K562 (cell line): ENCODE measurements around the gene LMNTD2. TPM values are rescaled to one million over a fixed set of nuclear protein-coding genes. Genes with fewer than 3 reads are reported as not detected.

Experiments used
- ATAC-seq: fragments of 200-7000 bp; cut with Tn5 transposase; 3 replicates; pipeline ENCODE4 v1.9.1; 2020; ENCODE audit warnings: moderate library complexity
- BruUV-seq: library from RNA; stranded (reverse); fragments of 400-500 nt; replicated peaks from 2 replicates; lab custom pipeline; 2021; lab: Mats Ljungman, UMichigan
- CTCF ChIA-PET: fragments of 300-600 bp; formaldehyde crosslinking; extraction: SDS; loops from one replicate; lab custom pipeline; 2021; ENCODE audit warnings: low intra/inter-chr PET ratio; lab: Yijun Ruan, JAX
- POLR2A ChIA-PET: fragments of 300-600, 350-650 bp; sonication (Branson Sonifier 250); formaldehyde crosslinking; extraction: SDS; loops from one replicate; lab custom pipeline; 2021; ENCODE audit warnings: antibody characterized with exemption, inconsistent platforms; lab: Yijun Ruan, JAX
- DNase-seq, 4 experiments: peaks; one replicate each; pipeline versions ENCODE4 v3.0.0 to v3.0.0-alpha.2; 2011 to 2018; ENCODE audit warnings: low spot score in 3 of 4, mixed read lengths in 3 of 4; ENCODE audit errors: extremely low read depth in 1 of 4
- FAIRE-seq: peaks from 2 replicates; lab custom pipeline; 2011; peaks lifted over from hg19 to GRCh38; lab: Jason Lieb, UNC
- H2AFZ ChIP-seq: 2 replicates; pipeline ENCODE4 v1.6.0; 2011; ENCODE audit warnings: low read depth, low read length, control low read depth, inconsistent platforms
- H3K27ac ChIP-seq: fragments of 200-600 bp; 3 replicates; pipeline ENCODE4 v1.8.0; 2011; ENCODE audit warnings: low read depth, mild to moderate bottlenecking, control low read depth, inconsistent platforms, low read length, moderate library complexity, mixed read lengths; ENCODE audit errors: extremely low read depth
- H3K27me3 ChIP-seq, 2 experiments: fragments of 300-600 bp in 1 of 2; 2 replicates in 1 of 2; 3 replicates in 1 of 2; pipeline versions ENCODE4 v1.6.0 to v1.8.0; 2011; ENCODE audit warnings: inconsistent platforms in 2 of 2, low read length in 2 of 2, mild to moderate bottlenecking in 1 of 2, mixed read lengths in 1 of 2, moderate library complexity in 1 of 2; ENCODE audit not compliant: control insufficient read depth in 2 of 2, insufficient read depth in 2 of 2
- H3K36me3 ChIP-seq: fragments of 300-600 bp; 3 replicates; pipeline ENCODE4 v1.8.0; 2011; ENCODE audit warnings: mild to moderate bottlenecking, low read length, inconsistent platforms; ENCODE audit not compliant: control insufficient read depth, insufficient read depth
- H3K4me1 ChIP-seq, 2 experiments: fragments of 200-600 bp in 1 of 2; replicated peaks in 1 of 2; 2 replicates in 1 of 2; 3 replicates in 1 of 2; pipeline versions ENCODE4 v1.5.1 to v1.8.0; 2011; ENCODE audit warnings: inconsistent platforms in 2 of 2, low read length in 2 of 2, mild to moderate bottlenecking in 1 of 2, mixed read lengths in 1 of 2, moderate library complexity in 1 of 2; ENCODE audit not compliant: control insufficient read depth in 2 of 2, insufficient read depth in 2 of 2
- H3K4me2 ChIP-seq: 2 replicates; pipeline ENCODE4 v1.6.1; 2011; ENCODE audit warnings: low read length, control low read depth, inconsistent platforms, mixed read lengths; ENCODE audit not compliant: insufficient read depth
- H3K4me3 ChIP-seq: fragments of 200-600 bp; sonication (generic), shearing (Covaris generic); 2 replicates; pipeline ENCODE4 v1.5.1; 2016; ENCODE audit warnings: control low read depth, inconsistent platforms
- H3K79me2 ChIP-seq: fragments of 200-600 bp; 3 replicates; pipeline ENCODE4 v1.8.0; 2011; ENCODE audit warnings: low read length, inconsistent platforms; ENCODE audit not compliant: control insufficient read depth, insufficient read depth
- H3K9ac ChIP-seq, 2 experiments: 2 replicates each; pipeline versions ENCODE4 v1.6.0 to v1.6.1; 2011; ENCODE audit warnings: low read depth in 2 of 2, low read length in 2 of 2, control low read depth in 1 of 2, inconsistent platforms in 1 of 2, mild to moderate bottlenecking in 1 of 2, mixed read lengths in 1 of 2; ENCODE audit not compliant: insufficient read depth in 1 of 2
- H3K9me1 ChIP-seq: one replicate; pipeline ENCODE4 v1.6.0; 2011; ENCODE audit warnings: inconsistent platforms, mild to moderate bottlenecking, low read length, moderate library complexity; ENCODE audit not compliant: control insufficient read depth, insufficient read depth
- H3K9me3 ChIP-seq: replicated peaks from 2 replicates; pipeline ENCODE4 v1.5.1; 2011; ENCODE audit warnings: low read depth, low read length, inconsistent platforms; ENCODE audit not compliant: control insufficient read depth, insufficient read depth
- H4K20me1 ChIP-seq: replicated peaks from 2 replicates; pipeline ENCODE4 v1.6.1; 2011; ENCODE audit warnings: low read length, inconsistent platforms, mixed read lengths; ENCODE audit not compliant: control insufficient read depth, insufficient read depth
- CBX5 ChIP-seq: IDR thresholded peaks from 2 replicates; pipeline ENCODE4 v1.6.1; 2014; ENCODE audit warnings: low read depth, borderline replicate concordance
- HDAC6 ChIP-seq: IDR thresholded peaks from 2 replicates; pipeline ENCODE4 v1.6.1; 2012; ENCODE audit warnings: low read depth, mild to moderate bottlenecking, control low read depth, inconsistent platforms, low read length, moderate library complexity
- HDGF ChIP-seq: fragments of 450-650 bp; IDR thresholded peaks from 2 replicates; pipeline ENCODE4 v1.6.1; 2016
- POLR2G ChIP-seq: fragments of 200-400 bp; formaldehyde crosslinking; IDR thresholded peaks from 2 replicates; pipeline ENCODE4 v1.6.1; 2017; ENCODE audit warnings: low read depth, mild to moderate bottlenecking, antibody characterized with exemption, low read length, moderate library complexity
- RCOR1 ChIP-seq, 2 experiments: IDR thresholded peaks; 2 replicates each; pipeline ENCODE4 v1.6.1; 2012; ENCODE audit warnings: low read depth in 2 of 2, low read length in 2 of 2, borderline replicate concordance in 1 of 2, improper control_type of control experiment in 1 of 2
- TAF9B ChIP-seq: fragments of 450-650 bp; IDR thresholded peaks from 2 replicates; pipeline ENCODE4 v1.6.1; 2018; ENCODE audit warnings: mild to moderate bottlenecking; ENCODE audit not compliant: partially characterized antibody
- WGBS: fragments of 100-300 bp; shearing (Covaris generic); methylation state at CpG from one replicate; pipeline ENCODE4 v1.1.6; 2016; ENCODE audit warnings: low coverage, mixed read lengths; ENCODE audit not compliant: insufficient coverage; ENCODE audit errors: missing lambda C conversion rate; 5-methylcytosine and 5-hydroxymethylcytosine counted together
- in situ Hi-C: fragments of 300-500 bp; cut with MboI; formaldehyde crosslinking; loops from 4 replicates; pipeline ENCODE4 v1.15.0; 2018; ENCODE audit warnings: inconsistent platforms, mixed read lengths
- intact Hi-C: fragments of 100-400 bp; cut with micrococcal nuclease; formaldehyde crosslinking; loops from 2 replicates; pipeline ENCODE4 v1.14.2; 2022
- polyA plus RNA-seq, 8 experiments: library from polyadenylated mRNA; depleted of rRNA in 4 of 8; stranded (reverse) in 5 of 8; unstranded in 3 of 8; fragments of >200 nt; fragmentation: Nextera tagmentation in 2 of 8; fragmentation: Illumina TruSeq in 1 of 8; extraction: Ambion mirVana in 2 of 8; extraction: Trizol in 1 of 8; gene quantifications; 2 replicates each; pipeline versions ENCODE4 v1.2.1 to v1.2.3, GENCODE V29; 2011 to 2014; ENCODE audit warnings: inconsistent platforms in 1 of 8, missing spikeins in 1 of 8
- total RNA-seq, 7 experiments: library from RNA; depleted of rRNA in 6 of 7; stranded (reverse); fragments of >200 nt in 6 of 7; fragmentation: Illumina TruSeq in 2 of 7; extraction: Trizol in 2 of 7; gene quantifications; 2 replicates each; pipeline versions ENCODE4 v1.2.1 to v1.2.3, GENCODE V29; 2011 to 2021; ENCODE audit warnings: low replicate concordance in 1 of 7

Gene LMNTD2
- total and polyA plus RNA-seq, 9 of the 15 experiments (the other 6 are each of a cell fraction or from before 2014, with no cell fraction given), result 0.48 to 4.2 (median 1.5) TPM; not detected in 3

GRCh38 chr11:607020-607780 lies 46.7 kb upstream of the LMNTD2 start:
- Histone ChIP-seq H3K36me3 (peaks cover 98% of the 10 kb centered on the region), H3K4me1 (peaks cover 0 to 34% of the 10 kb centered on the region in 2 experiments; a peak in 1 of 5 replicates), H3K27ac (no peak overlapping the region), H3K9me1 (no peaks in the 10 kb centered on the region), H3K79me2 (no peaks in the 10 kb centered on the region), H4K20me1 (peaks cover 6% of the 10 kb centered on the region; the same call in 1 of the 2 replicates), H3K9ac (no peak overlapping the region; a peak in 1 of 4 replicates), H3K4me2 (no peak overlapping the region), H3K4me3 (no peak overlapping the region), H3K27me3 (no peaks in the 10 kb centered on the region), H2AFZ (no peak overlapping the region), H3K9me3 (no peaks in the 10 kb centered on the region)
- BruUV-seq, result no TSS peak
- ChIA-PET CTCF (no interaction called here), POLR2A (interaction anchor here (0.6 to 0.7 kb wide), 3 partner anchors 24 to 1227 kb away, joined by 3 read pairs; no protein-coding TSS in a partner anchor)
- ATAC-seq (no peak), DNase-seq (no peak), FAIRE-seq (no peak)
- TF ChIP-seq POLR2G (peak; percentile 30), TAF9B (no peak)
- intact Hi-C loops, result no loop called here
- in situ Hi-C loops, result no loop called here
- WGBS, result 97% methylated on average over 31 of the region's 35 CpGs

GRCh38 chr11:606245-606644 lies 45.7 kb upstream of the LMNTD2 start:
- no peak overlapping the region for H3K4me3 ChIP-seq
- H3K9me1 ChIP-seq, result no peaks in the 10 kb centered on the region
- H3K9me3 ChIP-seq, result no peaks in the 10 kb centered on the region
- CTCF ChIA-PET, result no interaction called here
- ATAC-seq (no peak), FAIRE-seq (no peak), DNase-seq (no peak)
- TF ChIP-seq CBX5, result no peak
- no peak for TF ChIP-seq HDGF
- no peak for TF ChIP-seq HDAC6
- no peak for TF ChIP-seq RCOR1 (IDR thresholded peaks at IDR 0.05; ENCODE audit: borderline replicate concordance in 1 of 2, low read depth in 2 of 2, low read length in 2 of 2)
- BruUV-seq, result no TSS peak
- H2AFZ ChIP-seq, result no peak overlapping the region
- intact Hi-C loops (no loop called here), in situ Hi-C loops (no loop called here)
- POLR2A ChIA-PET, result no interaction called here
- no peaks in the 10 kb centered on the region for H3K79me2 ChIP-seq
- 88% methylated on average over 12 of the region's 19 CpGs for WGBS
- H3K4me1 ChIP-seq, result peaks cover 0 to 27% of the 10 kb centered on the region in 2 experiments; a peak in 1 of 5 replicates
- H3K27me3 ChIP-seq, result no peaks in the 10 kb centered on the region
- no peak overlapping the region for H3K4me2 ChIP-seq
- H3K27ac ChIP-seq, result no peak overlapping the region
- H3K36me3 ChIP-seq, result peaks cover 98% of the 10 kb centered on the region
- H4K20me1 ChIP-seq, result 0 out of 2 replicates have a peak, but pooled peaks cover 4% of the 10 kb centered on the region
- H3K9ac ChIP-seq, result no peak overlapping the region
